Measurements from ENCODE around the gene MYO10.

GRCh38 chr5:16946725-16947124, 10.6 kb upstream of the MYO10 start:
- TF ChIP-seq POLR2AphosphoS5 (IDR thresholded peaks at IDR 0.05) (no peak), EP300 (IDR thresholded peaks at IDR 0.05) (no peak)
